ENCODE results near the gene PAM16. TPM values are rescaled to one million over a fixed set of nuclear protein-coding genes. Genes with fewer than 3 reads are reported as not detected.

Gene PAM16
- total RNA-seq, 1 donor = 17.4 TPM

DNA sequence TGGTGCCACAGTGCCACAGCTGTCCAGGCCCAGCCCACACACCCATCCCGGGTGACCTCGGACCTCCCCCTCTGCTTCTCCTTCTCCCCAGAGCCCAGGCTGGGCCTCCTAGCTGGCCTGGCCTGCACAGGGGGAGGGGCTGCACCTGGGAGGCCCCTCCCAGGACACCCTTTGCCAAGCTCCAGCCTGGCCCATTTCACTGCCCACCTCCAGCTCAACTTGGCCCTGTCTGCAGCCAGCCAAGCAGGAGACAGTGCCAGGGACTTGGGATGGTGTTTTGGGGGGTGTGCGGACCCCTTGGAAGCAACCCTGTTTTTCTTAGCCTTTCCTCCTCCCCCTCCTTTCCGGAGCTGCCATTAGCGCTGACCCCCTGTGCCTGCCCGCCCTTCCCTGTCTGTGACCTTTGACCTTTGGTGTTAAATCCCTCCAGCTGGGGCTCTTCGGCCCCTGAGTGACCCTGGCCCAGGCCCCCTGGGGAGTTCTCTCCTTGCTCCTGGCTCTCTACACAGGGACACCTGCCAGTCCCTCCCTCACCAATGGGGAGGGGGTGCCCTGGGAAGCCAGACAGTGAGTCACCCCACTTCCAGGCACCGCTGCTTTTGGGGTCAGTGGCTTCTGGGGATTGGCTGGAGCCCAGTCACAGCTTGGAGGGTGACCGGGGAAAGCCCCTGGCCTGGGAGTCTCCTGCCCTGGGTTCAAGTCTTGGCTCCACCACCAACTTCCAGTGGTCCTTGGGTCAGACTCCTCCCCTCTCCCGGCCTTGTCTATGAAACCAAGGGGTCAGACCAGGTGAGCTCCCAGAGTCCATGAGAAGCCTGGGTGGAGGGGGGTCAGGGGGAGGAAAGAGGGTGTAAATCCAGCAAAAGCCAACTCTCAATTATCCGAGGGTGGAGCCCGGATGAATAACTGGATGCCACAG is 33.3 kb downstream of the PAM16 start:
- H3K27me3 ChIP-seq (ENCODE audit: insufficient read depth, low read length) = no peaks in the 10 kb centered on the region
- peak; percentile 93 for DNase-seq (ENCODE audit: insufficient read length, low spot score, missing footprints)
- H2AFZ ChIP-seq (ENCODE audit: low read length) = no peak overlapping the region
- peak overlapping the region; percentile 60 for H3K27ac ChIP-seq (ENCODE audit: low read depth, low read length)
- H3K4me1 ChIP-seq (ENCODE audit: insufficient read depth, low read length) = peaks cover 40% of the 10 kb centered on the region
- TF ChIP-seq, protein P1, sequence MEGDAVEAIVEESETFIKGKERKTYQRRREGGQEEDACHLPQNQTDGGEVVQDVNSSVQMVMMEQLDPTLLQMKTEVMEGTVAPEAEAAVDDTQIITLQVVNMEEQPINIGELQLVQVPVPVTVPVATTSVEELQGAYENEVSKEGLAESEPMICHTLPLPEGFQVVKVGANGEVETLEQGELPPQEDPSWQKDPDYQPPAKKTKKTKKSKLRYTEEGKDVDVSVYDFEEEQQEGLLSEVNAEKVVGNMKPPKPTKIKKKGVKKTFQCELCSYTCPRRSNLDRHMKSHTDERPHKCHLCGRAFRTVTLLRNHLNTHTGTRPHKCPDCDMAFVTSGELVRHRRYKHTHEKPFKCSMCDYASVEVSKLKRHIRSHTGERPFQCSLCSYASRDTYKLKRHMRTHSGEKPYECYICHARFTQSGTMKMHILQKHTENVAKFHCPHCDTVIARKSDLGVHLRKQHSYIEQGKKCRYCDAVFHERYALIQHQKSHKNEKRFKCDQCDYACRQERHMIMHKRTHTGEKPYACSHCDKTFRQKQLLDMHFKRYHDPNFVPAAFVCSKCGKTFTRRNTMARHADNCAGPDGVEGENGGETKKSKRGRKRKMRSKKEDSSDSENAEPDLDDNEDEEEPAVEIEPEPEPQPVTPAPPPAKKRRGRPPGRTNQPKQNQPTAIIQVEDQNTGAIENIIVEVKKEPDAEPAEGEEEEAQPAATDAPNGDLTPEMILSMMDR (IDR thresholded peaks at IDR 0.05; ENCODE audit: extremely low read depth, low read depth, low read length) = no peak
- peaks cover 56% of the 10 kb centered on the region for H4K20me1 ChIP-seq (ENCODE audit: insufficient read depth, low read length)
- no peaks in the 10 kb centered on the region for H3K9me3 ChIP-seq (ENCODE audit: low read depth, low read length)
- H3K36me3 ChIP-seq (ENCODE audit: insufficient read depth, low read length) = no peaks in the 10 kb centered on the region
- peak overlapping the region; percentile 89 for H3K4me3 ChIP-seq (ENCODE audit: insufficient read depth, low read length)
- H3K4me2 ChIP-seq (ENCODE audit: insufficient read depth, low read length) = peak overlapping the region; percentile 85
- H3K79me2 ChIP-seq (ENCODE audit: insufficient read depth, low read length) = peaks cover 66% of the 10 kb centered on the region

- Histone ChIP-seq H3K4me3 (ENCODE audit: insufficient read depth, low read length) (peak overlapping the region; percentile 89), H3K27me3 (ENCODE audit: insufficient read depth, low read length) (no peaks in the 10 kb centered on the region), H3K9me3 (ENCODE audit: low read depth, low read length) (no peaks in the 10 kb centered on the region), H3K79me2 (ENCODE audit: insufficient read depth, low read length) (peaks cover 58% of the 10 kb centered on the region), H3K27ac (ENCODE audit: low read depth, low read length) (peak overlapping the region; percentile 48), H2AFZ (ENCODE audit: low read length) (no peak overlapping the region), H3K4me2 (ENCODE audit: insufficient read depth, low read length) (peak overlapping the region; percentile 85), H3K4me1 (ENCODE audit: insufficient read depth, low read length) (peaks cover 40% of the 10 kb centered on the region), H3K36me3 (ENCODE audit: insufficient read depth, low read length) (no peaks in the 10 kb centered on the region), H4K20me1 (ENCODE audit: insufficient read depth, low read length) (peaks cover 54% of the 10 kb centered on the region)
- TF ChIP-seq, protein P1 (IDR thresholded peaks at IDR 0.05; ENCODE audit: extremely low read depth, low read depth, low read length) = no peak
- DNase-seq (ENCODE audit: insufficient read length, low spot score, missing footprints) = peak; percentile 97
These were observed 34.1 kb downstream of the PAM16 start for GRCh38 chr16:4316864-4317531.

- peaks cover 48% of the 10 kb centered on the region for H4K20me1 ChIP-seq (ENCODE audit: insufficient read depth, low read length)
- no peak overlapping the region for H2AFZ ChIP-seq (ENCODE audit: low read length)
- H3K4me2 ChIP-seq (ENCODE audit: insufficient read depth, low read length) = peak overlapping the region; percentile 85
- no peaks in the 10 kb centered on the region for H3K27me3 ChIP-seq (ENCODE audit: insufficient read depth, low read length)
- TF ChIP-seq, protein P1 (IDR thresholded peaks at IDR 0.05; ENCODE audit: extremely low read depth, low read depth, low read length) = no peak
- no peaks in the 10 kb centered on the region for H3K36me3 ChIP-seq (ENCODE audit: insufficient read depth, low read length)
- no peaks in the 10 kb centered on the region for H3K9me3 ChIP-seq (ENCODE audit: low read depth, low read length)
- H3K4me3 ChIP-seq (ENCODE audit: insufficient read depth, low read length) = peak overlapping the region; percentile 89
- peaks cover 40% of the 10 kb centered on the region for H3K4me1 ChIP-seq (ENCODE audit: insufficient read depth, low read length)
- peaks cover 50% of the 10 kb centered on the region for H3K79me2 ChIP-seq (ENCODE audit: insufficient read depth, low read length)
- H3K27ac ChIP-seq (ENCODE audit: low read depth, low read length) = peak overlapping the region; percentile 48
- peak; percentile 94 for DNase-seq (ENCODE audit: insufficient read length, low spot score, missing footprints)
These were observed 34.8 kb downstream of the PAM16 start for GRCh38 chr16:4316108-4316863.

Measured in osteoblast (primary cell).